ENCODE data around the gene NDST1.

- no peak for TF ChIP-seq POLR2A (IDR thresholded peaks at IDR 0.05)
- no peak for TF ChIP-seq CTCF (IDR thresholded peaks at IDR 0.05)
These were observed 25.1 kb downstream of the NDST1 start for GRCh38 chr5:150532996-150533395.
